Motor neuron (in vitro differentiated cells): Measurements from ENCODE around the gene OR7C2. TPM values are rescaled to one million over a fixed set of nuclear protein-coding genes. Genes with fewer than 3 reads are reported as not detected.
"Not testable (repeated sequence)": the region's sequence is repeated elsewhere in the genome, so short reads cannot be mapped to it uniquely, and the experiment has no call there.

Experiments
- ATAC-seq, 8 experiments: fragments of 200-7000 bp; cut with Tn5 transposase; replicated peaks in 6 of 8; 2 replicates each; pipeline ENCODE4 v1.8.0; 2021; ENCODE audit warnings: mild to moderate bottlenecking in 8 of 8, moderate library complexity in 8 of 8
- H3K27ac ChIP-seq, 2 donors: fragments of 250-450 bp; sonication (Bioruptor Pico); 2 replicates each; pipeline ENCODE4 v1.9.0; 2021; ENCODE audit warnings: antibody characterized with exemption in 2 of 2, mild to moderate bottlenecking in 2 of 2, moderate library complexity in 1 of 2
- H3K4me1 ChIP-seq, 2 donors: fragments of 250-450 bp; sonication (Bioruptor Pico); replicated peaks in 1 of 2; 2 replicates each; pipeline ENCODE4 v1.6.1; 2021; ENCODE audit warnings: antibody characterized with exemption in 2 of 2, mild to moderate bottlenecking in 2 of 2, moderate library complexity in 1 of 2
- H3K4me3 ChIP-seq, 5 donors: fragments of 250-450 bp; sonication (Bioruptor Pico); 2 replicates each; pipeline ENCODE4 v1.9.0; 2021; ENCODE audit warnings: antibody characterized with exemption in 5 of 5, mild to moderate bottlenecking in 5 of 5, moderate library complexity in 4 of 5
- WGBS, 10 experiments: fragments of 450-650 bp; shearing (Covaris generic); methylation state at CpG; one replicate each; pipeline ENCODE4 v1.0.0; 2022; 5-methylcytosine and 5-hydroxymethylcytosine counted together
- in situ Hi-C, 9 experiments: fragments of 400-800 bp; cut with MboI; loops; one replicate each; pipeline ENCODE4 v1.15.0; 2021; ENCODE audit warnings: low sequenced_read_pairs in 9 of 9, low pct_unique_long_range_greater_than_20kb in 2 of 9; ENCODE audit not compliant: unreplicated experiment in 9 of 9
- total RNA-seq, 8 experiments: library from RNA; unstranded; fragments of 300-600 nt; gene quantifications; 2 replicates each; pipeline versions ENCODE4 v1.2.3 to v1.2.4, GENCODE V29; 2022

The OR7C2 gene
- not detected for total RNA-seq

DNA sequence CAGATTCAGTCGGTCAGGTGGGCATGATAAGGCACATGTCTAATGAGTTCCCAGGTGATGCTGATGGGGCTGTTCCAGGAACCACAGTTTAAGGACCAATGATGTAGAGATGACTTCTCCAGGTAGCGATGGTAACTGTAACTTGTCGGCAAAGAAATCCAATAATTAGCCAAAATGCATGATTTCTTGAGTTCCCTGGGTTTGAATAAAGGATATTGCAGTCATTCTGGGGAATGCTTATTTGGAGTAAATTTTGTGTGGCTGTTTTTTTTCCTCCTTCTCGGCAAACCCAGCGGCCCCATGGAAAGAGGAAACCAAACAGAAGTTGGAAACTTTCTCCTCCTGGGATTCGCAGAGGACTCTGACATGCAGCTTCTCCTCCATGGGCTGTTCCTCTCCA, at the start of gene OR7C2:
OR7C2 (plus strand) TSS at position 301 of the 400 bp plus-strand sequence; CDS start at position 301, 0 bp downstream.
- Histone ChIP-seq H3K4me1 (no peaks in the 10 kb centered on the region), H3K27ac (no peak within 1 kb of the TSS), H3K4me3 (no peak within 1 kb of the TSS)
- in situ Hi-C loops: no loop called here
- WGBS, 10 experiments: 28 to 96% (median 67%) methylated on average over 2 to 6 of the region's 6 CpGs; no CpG with 5 or more reads in 1 of the 10 experiments
- ATAC-seq: no peak

DNA sequence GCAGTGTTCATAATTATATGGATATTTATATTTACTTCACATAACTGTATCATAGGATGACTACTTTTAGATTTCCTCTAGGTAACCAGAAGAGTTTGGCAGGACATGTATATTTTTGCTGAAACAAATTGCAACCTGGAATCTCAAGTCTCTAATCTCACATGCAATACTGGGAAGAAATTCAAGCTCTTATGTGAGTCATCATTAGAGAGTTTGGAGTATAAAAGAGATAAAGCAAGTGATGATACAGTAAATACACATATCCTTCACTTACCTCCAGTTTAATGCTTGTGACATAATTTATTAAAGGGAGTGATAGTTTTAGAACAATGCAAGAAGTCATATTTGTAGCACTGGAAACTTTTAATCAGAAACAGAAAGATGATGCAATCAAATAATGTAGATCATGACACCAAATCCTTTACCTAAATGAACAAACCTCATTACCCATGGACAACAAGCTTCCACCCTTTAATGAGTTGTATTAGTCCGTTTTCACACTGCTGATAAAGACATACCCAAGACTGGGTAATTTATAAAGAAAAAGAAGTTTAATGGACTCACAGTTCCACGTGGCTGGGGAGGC, 39.5 kb upstream of the OR7C2 start:
- in situ Hi-C loops: loop anchor here in 1 of 9 experiments (25.0 kb wide), 1 partner anchor 314 kb away; the partner anchor contains the start of gene CLEC17A

DNA sequence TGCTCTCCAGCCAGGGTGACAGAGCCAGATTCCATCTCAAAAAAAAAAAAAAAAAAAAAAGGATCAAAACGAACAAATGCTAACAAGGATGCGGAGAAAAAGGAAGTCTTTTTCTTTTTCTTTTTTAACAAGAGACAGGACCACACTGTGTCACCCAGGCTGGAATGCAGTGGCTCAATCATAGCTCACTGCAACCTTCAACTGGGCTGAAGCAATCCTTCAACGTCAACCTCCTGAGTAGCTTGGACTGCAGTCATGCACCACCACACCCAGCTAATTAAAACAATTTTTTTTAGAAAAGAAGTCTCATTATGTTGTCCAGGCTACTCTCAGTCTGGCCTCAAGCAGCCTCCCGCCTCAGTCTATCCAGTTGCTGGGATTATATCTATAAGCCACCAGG, 34.6 kb upstream of the OR7C2 start:
- Histone ChIP-seq H3K4me1 (no peaks in the 10 kb centered on the region), H3K27ac (no peak overlapping the region), H3K4me3 (no peak overlapping the region)
- no peak for ATAC-seq
- in situ Hi-C loops: loop anchor here in 1 of 9 experiments (25.0 kb wide), 1 partner anchor 319 kb away; the partner anchor contains the start of gene CLEC17A
- WGBS, 10 experiments: 10 to 85% (median 72%) methylated on average over 1 to 4 of the region's 4 CpGs

More for the DNA sequence above, 39.5 kb upstream of the OR7C2 start:
- Histone ChIP-seq H3K4me1 (no peaks in the 10 kb centered on the region), H3K27ac (no peak overlapping the region), H3K4me3 (no peak overlapping the region)
- WGBS, 10 experiments: 0 to 14% (median 0%) methylated on average over 1 to 2 of the region's 2 CpGs; no CpG with 5 or more reads in 3 of the 10 experiments
- no peak for ATAC-seq

- H3K27ac ChIP-seq: no peak overlapping the region
- ATAC-seq: no peak
- WGBS, 10 experiments: 0 to 83% (median 69%) methylated on average over 1 to 5 of the region's 6 CpGs; no CpG with 5 or more reads in 3 of the 10 experiments
- no peak overlapping the region for H3K4me3 ChIP-seq
- in situ Hi-C loops: loop anchor here in 1 of 9 experiments (25.0 kb wide), 1 partner anchor 328 kb away; the partner anchor contains the start of gene CLEC17A
- H3K4me1 ChIP-seq: no peaks in the 10 kb centered on the region
Measured at GRCh38 chr19:14915116-14915515, 26.2 kb upstream of the OR7C2 start.

- no peaks in the 10 kb centered on the region for H3K4me1 ChIP-seq
- no peak for ATAC-seq
- no peak overlapping the region for H3K4me3 ChIP-seq
- in situ Hi-C loops: loop anchor here in 1 of 9 experiments (25.0 kb wide), 1 partner anchor 330 kb away; the partner anchor contains the start of gene CLEC17A
- H3K27ac ChIP-seq: no peak overlapping the region
- 20 to 80% (median 67%) methylated on average over 2 to 5 of the region's 5 CpGs; no CpG with 5 or more reads in 5 of the 10 experiments for WGBS, 10 experiments
Measured at GRCh38 chr19:14916848-14917247, 24.4 kb upstream of the OR7C2 start.

DNA sequence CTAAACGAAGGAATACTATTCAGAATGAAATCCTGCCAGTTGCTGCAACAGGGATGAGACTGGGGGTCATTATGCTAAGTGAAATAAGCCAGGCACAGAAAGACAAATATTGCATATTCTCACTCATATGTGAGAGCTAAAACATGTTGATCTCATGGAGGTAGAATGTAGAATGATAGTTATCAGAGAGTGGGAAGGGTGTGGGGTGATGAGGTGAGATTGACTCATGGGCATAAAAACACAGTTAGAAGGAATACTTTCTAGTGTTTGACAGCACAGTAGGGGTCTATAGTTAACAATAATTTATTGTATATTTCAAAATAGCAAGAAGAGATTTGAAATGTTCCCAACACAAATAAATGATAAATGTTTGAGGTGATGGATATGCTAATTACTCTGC, 7.8 kb upstream of the OR7C2 start:
- in situ Hi-C loops: no loop called here
- H3K4me3 ChIP-seq: no peak overlapping the region
- H3K27ac ChIP-seq: no peak overlapping the region
- H3K4me1 ChIP-seq: no peaks in the 10 kb centered on the region
- 0 to 67% (median 23%) methylated on average over 1 of the region's 1 CpG; no CpG with 5 or more reads in 2 of the 10 experiments for WGBS, 10 experiments
- ATAC-seq: no peak

DNA sequence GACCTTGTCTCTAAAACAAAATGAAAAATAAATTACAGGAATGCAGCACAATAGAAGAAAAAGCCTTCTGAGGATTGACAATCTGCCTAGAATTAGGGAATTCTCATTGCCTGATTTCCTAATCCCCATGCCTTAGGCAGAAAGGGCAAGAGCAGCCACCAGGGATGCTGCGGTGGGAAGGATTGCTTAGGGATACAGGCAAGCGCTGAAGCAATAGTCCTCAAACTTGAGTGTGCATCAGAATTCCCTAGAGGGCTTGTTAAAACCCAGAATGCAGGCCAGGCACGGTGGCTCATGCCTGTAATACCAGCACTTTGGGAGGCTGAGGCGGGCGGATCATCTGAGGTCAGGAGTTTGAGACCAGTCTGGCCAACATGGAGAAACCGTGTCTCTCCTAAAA, 1.0 kb upstream of the OR7C2 start:
- WGBS, 10 experiments: 27 to 87% (median 60%) methylated on average over 2 to 6 of the region's 6 CpGs; no CpG with 5 or more reads in 5 of the 10 experiments
- ATAC-seq: no peak
- no peak overlapping the region for H3K4me3 ChIP-seq

DNA sequence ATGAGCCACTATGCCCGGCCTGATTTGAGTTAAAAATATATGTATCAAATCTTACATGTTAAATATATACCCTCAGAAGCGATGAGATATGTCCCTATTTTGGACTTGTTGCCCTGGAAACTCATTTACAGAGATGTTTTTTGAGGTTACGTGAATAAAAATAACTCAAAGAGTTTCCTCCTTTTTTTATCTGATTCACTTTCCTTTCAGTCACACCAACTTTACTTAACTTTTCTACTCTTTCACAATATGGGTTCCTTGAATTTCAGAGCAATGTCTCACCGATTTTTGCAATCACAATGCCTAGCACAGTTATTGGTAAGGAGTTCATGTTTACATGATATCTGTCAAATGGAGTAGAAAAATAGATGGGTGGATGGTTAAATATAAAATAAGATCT, 2.3 kb downstream of the OR7C2 start:
- no peaks in the 10 kb centered on the region for H3K4me1 ChIP-seq
- ATAC-seq: no peak
- no peak overlapping the region for H3K27ac ChIP-seq
- in situ Hi-C loops: no loop called here
- 0 to 83% (median 34%) methylated on average over 1 to 4 of the region's 4 CpGs for WGBS, 10 experiments
- no peak overlapping the region for H3K4me3 ChIP-seq

More for the DNA sequence above, 1.0 kb upstream of the OR7C2 start:
- H3K27ac ChIP-seq: no peak overlapping the region
- in situ Hi-C loops: no loop called here
- no peaks in the 10 kb centered on the region for H3K4me1 ChIP-seq

DNA sequence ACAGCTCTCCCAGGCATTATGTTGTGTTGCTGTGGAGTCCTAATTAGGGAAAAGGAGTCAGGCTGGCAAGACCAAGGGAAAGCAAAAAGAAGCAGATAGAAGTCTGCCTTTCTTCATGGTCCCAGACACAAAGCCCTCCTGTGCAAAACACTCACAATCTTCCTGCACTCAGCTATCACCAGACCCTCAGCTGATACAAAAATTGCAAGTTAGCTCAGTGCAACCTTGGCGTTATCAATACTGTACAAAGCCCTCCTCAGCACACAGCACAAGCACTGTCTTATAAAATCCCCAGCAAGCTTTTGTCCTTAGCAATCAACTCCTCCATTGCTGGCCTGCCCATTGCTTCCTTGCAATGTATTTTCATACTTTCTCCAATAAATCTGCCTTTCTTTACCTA, 3.2 kb downstream of the OR7C2 start:
- in situ Hi-C loops: no loop called here
- H3K27ac ChIP-seq: no peak overlapping the region
- no peak overlapping the region for H3K4me3 ChIP-seq
- WGBS, 10 experiments: 0 to 100% (median 33%) methylated on average over 1 of the region's 1 CpG; no CpG with 5 or more reads in 3 of the 10 experiments
- H3K4me1 ChIP-seq: no peaks in the 10 kb centered on the region
- ATAC-seq: no peak

- WGBS, 10 experiments: 8 to 100% (median 69%) methylated on average over 2 to 6 of the region's 10 CpGs
- H3K27ac ChIP-seq, ATAC-seq, H3K4me3 ChIP-seq, in situ Hi-C loops, H3K4me1 ChIP-seq: not testable (repeated sequence)
Measured at GRCh38 chr19:14949413-14949812, 8.1 kb downstream of the OR7C2 start.

- in situ Hi-C loops: no loop called here
Measured at GRCh38 chr19:14949876-14950275, 8.6 kb downstream of the OR7C2 start.

DNA sequence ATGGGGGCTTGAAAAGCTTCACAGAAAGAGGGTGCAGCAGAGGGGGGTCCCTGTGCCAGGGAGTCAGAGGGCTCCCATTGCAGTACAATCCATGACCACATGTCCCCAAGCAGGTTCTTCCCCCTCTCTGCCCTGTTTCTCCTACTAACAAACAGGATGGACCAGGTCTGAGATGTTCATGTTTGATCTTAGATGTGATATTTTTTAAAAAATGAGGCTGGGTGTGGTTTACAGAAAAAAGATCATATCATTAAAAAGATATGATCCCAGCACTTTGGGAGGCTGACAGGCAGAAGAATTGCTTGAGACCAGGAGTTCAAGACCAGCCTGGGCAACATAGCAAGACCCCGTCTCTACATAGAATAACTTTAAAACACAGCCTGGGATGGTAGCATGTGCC, 9.1 kb downstream of the OR7C2 start:
- no peak overlapping the region for H3K27ac ChIP-seq
- 67 to 100% methylated on average over 1 of the region's 1 CpG; no CpG with 5 or more reads in 8 of the 10 experiments for WGBS, 10 experiments
- H3K4me1 ChIP-seq: no peaks in the 10 kb centered on the region
- in situ Hi-C loops: no loop called here
- ATAC-seq: no peak
- H3K4me3 ChIP-seq: no peak overlapping the region

More at GRCh38 chr19:14949876-14950275, 8.6 kb downstream of the OR7C2 start:
- ATAC-seq: no peak
- 17 to 67% (median 40%) methylated on average over 1 to 5 of the region's 8 CpGs; no CpG with 5 or more reads in 4 of the 10 experiments for WGBS, 10 experiments
- Histone ChIP-seq H3K4me1 (no peaks in the 10 kb centered on the region), H3K27ac (no peak overlapping the region), H3K4me3 (no peak overlapping the region)

DNA sequence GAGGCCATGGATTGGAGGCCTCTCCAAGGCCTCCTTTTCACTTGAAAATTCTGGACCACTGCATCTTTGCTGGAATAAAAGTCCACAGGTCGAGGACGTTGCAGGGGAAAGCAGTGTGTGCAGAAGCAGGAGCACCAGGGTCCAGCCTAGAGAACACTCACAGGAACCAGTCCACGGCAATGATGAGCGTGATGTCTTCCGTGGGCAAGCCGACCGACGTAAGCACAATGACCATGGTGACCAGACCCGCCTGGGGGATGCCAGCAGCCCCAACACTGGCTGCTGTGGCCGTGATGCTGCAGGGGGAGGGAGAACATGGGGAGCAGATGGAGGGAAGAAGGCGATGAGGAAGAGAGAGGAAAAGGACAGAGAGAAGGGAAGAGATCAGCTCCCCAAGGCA, 11.5 kb downstream of the OR7C2 start:
- Histone ChIP-seq H3K4me1 (no peaks in the 10 kb centered on the region), H3K27ac (no peak overlapping the region), H3K4me3 (no peak overlapping the region)
- in situ Hi-C loops: no loop called here
- no peak for ATAC-seq
- 0 to 96% (median 49%) methylated on average over 3 to 5 of the region's 11 CpGs; no CpG with 5 or more reads in 6 of the 10 experiments for WGBS, 10 experiments
